22Rv1 (cell line): ENCODE measurements around the gene OXCT2.
"Not testable (repeated sequence)": the region's sequence is repeated elsewhere in the genome, so short reads cannot be mapped to it uniquely, and the experiment has no call there.

ENCODE experiments used
- H3K27ac ChIP-seq: fragments of 450-650 bp; 2 replicates; pipeline ENCODE4 v1.5.1; 2017
- ZFX ChIP-seq: fragments of 450-650 bp; IDR thresholded peaks from 2 replicates; pipeline ENCODE4 v1.6.1; 2017; ENCODE audit warnings: antibody characterized with exemption, borderline replicate concordance
- TF ChIP-seq, protein P1 (sequence below): fragments of 450-650 bp; IDR thresholded peaks from 2 replicates; pipeline ENCODE4 v1.5.1; 2017; ENCODE audit warnings: mild to moderate bottlenecking

The OXCT2 gene

DNA sequence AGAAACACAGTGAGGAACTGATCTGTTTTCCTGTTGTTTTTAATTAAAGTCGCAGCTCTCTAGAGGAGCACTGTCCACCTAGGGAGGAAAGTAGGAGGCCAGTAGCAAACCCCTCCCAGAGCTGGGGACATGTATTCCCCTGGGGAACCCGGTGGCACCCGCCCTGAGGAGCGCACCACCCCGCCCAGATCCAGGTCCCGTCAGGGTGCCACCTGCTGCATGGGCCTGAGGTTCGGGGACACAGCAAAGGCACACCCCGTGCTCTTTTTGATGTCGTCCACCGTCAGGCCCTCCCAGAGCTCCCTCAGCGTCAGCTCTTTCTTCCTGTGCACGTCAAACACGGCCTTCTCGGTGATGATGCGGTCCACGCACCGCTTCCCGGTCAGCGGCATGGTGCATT lies 1.6 kb downstream of the OXCT2 start:
- H3K27ac ChIP-seq = not testable (repeated sequence)

DNA sequence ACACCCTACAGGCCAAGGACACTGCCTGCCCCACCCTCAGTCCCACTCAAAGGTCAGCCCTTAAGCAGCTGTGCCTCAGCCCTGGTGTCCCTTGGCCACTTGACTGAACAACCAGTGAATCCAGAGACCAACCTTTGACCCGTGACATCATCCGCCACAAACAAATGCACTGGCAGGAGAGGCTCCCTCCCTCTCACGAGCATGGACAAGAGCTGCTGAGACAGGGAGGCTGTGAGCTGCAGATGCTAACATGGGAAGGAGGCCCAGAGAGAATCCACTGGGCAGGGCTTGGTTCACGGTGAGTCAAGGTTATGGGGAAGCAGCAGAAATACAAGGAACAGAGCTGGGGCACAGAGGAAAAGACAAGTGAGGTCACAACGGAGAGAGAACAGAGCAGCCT lies 4.7 kb downstream of the OXCT2 start:
- not testable (repeated sequence) for H3K27ac ChIP-seq

DNA sequence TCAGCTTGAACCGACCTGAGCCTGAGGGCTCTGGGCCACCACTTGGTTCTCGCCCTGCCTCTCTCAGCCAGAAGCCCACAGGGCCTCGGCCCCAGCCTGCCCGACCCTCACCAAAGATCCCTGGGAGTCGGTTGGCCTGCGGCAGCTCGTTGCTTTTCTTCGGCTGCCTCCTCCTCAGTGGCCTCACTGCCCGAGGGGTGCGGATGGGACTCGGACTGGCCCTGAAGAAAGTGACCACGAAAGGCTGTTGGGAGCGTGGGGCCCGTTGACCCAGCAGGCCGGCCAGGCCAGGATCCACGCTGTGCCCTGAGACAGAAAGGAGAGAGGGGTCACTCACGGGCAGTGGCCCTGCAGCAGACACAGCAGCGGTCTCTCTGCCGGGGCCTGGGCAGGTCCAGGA lies 6.6 kb downstream of the OXCT2 start:
- not testable (repeated sequence) for H3K27ac ChIP-seq

DNA sequence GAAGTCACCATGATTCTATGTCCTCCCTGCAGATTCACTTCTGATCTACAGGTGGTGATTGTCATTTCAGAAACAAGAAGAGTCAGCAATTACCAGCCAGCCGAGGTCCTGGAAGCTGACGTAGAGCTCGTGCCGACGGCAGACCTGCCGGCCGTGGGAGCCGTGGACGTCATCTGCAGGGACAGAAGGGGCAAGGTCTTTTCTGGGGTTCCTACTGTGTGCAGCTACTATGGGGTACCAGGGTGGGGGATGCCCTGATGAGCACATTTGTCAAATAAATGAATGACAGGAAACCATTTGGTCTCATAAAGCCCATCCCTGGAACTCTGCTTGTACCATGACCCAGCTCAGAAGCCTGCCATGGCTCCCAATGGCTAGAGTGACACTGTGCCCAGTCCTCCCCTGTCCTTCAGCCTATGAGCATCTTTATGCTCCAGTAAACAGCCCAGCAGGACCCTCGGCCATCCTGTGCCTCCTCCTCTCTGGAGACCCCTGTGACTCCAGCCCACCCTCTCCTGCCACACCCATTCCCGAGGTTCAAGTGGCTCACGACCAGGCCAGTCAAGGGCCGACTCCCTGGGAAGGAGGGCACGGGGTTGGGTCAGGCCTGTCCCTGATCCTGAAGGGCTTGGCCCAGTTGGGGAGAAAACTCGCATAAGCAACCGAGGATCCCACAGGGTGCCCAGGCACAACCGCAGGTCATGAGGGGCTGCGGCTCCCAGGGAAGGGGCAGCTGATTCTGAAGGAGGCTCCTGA lies 7.4 kb downstream of the OXCT2 start:
- not testable (repeated sequence) for H3K27ac ChIP-seq

DNA sequence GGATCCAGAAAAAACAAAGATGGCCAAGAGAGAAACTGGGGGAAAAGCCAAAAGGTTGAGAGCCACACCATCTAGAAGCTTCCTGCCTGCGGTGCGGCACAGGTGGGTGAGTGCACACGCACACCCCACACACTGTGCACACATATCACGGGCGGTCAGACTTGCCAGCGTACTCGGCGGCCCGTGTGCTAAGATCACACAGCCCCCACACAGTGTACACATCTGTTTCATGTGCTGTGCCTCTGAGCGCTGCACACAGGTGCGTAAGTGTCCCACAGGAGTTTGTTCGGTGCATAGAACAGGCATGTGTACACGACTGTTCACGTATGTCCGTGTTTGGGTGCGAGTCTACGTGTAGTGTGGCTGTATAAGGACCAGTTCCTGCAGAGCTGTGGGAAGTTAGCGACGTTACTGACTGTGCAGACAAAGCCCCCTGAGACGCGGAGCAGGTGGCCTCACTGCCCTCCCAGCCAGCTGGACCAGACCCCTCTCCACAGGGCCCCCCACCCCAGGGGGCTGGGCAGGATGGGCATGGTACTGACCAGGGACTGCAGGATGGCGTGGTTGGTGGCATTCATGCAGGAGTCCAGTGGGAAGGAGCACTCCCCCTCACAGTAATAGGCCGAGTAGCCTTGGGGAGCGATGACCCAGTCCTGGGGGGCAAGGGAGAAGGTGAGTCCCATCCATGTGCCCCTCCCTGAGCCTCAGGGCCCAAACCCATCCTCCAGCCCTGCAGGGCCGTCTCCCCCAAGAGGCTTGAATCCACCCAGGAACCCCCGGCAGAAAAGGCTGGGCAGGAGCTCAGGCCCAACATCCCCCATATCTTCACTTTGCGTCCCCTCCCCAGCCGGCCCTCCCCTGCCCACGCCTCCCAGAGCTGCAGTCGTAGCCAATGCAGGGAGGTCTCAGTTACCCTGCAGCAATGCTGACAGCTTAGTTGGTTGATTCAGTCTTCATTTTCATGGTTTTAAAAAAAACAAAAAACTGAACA lies 8.3 kb downstream of the OXCT2 start:
- TF ChIP-seq, protein P1, sequence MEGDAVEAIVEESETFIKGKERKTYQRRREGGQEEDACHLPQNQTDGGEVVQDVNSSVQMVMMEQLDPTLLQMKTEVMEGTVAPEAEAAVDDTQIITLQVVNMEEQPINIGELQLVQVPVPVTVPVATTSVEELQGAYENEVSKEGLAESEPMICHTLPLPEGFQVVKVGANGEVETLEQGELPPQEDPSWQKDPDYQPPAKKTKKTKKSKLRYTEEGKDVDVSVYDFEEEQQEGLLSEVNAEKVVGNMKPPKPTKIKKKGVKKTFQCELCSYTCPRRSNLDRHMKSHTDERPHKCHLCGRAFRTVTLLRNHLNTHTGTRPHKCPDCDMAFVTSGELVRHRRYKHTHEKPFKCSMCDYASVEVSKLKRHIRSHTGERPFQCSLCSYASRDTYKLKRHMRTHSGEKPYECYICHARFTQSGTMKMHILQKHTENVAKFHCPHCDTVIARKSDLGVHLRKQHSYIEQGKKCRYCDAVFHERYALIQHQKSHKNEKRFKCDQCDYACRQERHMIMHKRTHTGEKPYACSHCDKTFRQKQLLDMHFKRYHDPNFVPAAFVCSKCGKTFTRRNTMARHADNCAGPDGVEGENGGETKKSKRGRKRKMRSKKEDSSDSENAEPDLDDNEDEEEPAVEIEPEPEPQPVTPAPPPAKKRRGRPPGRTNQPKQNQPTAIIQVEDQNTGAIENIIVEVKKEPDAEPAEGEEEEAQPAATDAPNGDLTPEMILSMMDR = no peak
- no peak for TF ChIP-seq ZFX
- no peak overlapping the region for H3K27ac ChIP-seq

DNA sequence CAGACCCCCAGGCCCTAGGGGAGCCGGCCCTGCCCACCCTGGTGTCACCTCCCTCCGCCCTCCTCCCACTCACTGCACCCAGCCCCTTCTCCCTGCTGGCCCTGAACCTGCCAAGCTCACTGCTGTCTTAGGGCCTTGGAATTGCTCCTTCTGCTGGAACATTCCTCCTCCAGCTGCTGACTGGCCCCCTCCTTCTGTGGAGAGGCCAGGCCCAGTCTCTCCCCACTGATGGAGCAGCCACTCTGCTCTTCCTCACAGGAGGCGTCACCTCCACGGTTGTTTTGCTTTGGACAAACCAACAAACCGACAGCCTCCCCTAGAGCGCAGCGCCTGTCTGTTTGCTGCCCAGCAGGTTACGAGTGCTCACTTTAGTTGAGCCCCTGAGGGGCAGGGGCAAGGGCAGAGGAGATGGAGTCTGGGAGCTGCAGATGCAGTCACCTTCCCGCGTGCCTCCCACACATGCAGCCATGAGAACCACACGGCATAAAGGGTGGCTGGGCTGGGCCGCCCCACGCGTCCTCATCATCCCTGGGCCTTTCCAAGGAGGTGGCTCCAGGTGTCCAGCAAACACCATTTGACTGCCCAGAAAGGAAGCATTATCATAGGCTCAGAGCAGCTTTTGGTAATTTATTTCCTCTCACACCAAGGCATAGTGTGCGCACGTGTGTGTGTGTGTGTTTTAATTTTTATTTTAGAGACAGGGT lies 9.4 kb downstream of the OXCT2 start:
- TF ChIP-seq, protein P1 = no peak
- no peak for TF ChIP-seq ZFX
- no peak overlapping the region for H3K27ac ChIP-seq

DNA sequence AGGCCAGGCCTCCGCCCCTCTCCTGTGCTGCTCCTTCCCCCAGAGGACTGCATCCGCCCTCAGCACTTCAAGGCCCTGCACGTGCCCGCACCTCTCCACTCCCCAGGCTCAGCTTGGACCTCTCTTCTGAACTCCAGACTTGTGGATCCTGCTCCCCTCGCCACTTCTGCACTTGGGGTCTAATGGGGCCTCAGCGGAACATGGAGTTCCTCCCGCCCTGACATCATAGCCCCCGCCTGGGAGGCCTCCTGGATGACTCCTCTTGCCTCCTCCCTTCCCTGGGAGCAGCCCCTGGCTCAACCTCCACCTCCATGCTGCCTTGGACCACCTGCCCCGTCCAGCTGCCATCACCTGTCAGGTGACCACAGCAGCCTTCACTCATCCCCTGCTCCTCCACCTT lies 10.1 kb downstream of the OXCT2 start:
- TF ChIP-seq ZFX = no peak
- no peak overlapping the region for H3K27ac ChIP-seq

DNA sequence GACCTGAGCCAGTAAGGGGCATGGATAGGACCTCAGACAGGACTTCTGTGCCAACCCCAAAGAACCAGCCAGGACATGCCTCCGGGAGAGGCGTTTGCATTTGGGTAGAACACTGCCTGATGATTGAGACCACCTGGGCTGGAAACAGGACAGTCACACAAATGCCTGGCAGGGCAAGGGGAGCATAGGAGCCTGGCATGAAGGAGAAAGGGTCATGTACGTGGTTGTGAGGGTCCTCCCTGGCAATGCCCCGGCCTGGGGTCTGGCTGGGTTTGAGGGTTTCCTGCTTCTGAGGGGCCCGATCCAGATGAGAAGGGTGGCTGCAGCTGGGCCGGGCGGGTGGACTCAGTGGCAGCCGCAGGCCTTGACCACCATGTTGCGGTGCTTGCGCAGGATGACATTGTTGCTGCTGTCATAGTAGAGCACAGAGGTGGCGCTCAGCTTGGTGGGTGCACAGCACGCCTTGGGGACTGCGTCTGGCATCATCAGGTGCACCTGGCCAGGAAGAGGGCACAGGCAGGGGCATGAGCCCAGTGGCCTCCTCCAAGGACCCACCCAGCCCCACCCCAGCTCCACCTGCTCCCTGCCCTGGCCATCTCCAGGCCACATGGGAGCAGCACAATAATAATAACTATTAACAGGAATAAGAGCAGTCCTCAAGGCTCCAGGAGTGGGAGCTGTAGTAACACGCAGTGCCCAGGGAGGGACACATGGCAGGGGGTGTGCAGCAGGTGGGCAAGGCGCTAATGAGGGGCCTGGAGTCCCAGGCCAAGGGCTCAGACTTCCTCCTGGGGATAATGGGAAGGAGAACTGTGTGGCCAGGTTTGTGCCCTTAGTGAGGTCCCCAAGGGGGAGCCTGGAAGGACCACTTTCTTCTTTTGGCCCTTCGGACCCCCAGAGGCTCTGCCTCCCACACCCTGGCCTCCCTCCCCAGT lies 10.8 kb downstream of the OXCT2 start:
- no peak for TF ChIP-seq ZFX
- TF ChIP-seq, protein P1 = no peak

DNA sequence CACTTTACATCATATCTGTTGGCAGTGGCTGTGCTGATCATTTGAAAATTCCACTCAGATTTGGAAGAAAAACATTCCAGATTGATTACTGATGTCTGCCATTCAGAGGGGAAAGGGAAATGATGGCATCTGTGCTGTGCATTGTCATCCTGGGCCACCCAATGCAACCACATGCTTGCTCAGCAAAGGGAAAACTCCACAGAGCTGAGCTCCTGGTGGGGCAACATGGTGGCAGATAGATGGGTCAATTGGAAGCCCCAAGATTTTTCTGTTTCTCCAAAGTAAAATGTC lies 11.8 kb downstream of the OXCT2 start:
- H3K27ac ChIP-seq = no peak overlapping the region
- TF ChIP-seq, protein P1 = no peak
- TF ChIP-seq ZFX = no peak

More for the DNA sequence above, 10.8 kb downstream of the OXCT2 start:
- no peak overlapping the region for H3K27ac ChIP-seq
